ENCODE data around the gene MEIKIN.

Gene MEIKIN

DNA sequence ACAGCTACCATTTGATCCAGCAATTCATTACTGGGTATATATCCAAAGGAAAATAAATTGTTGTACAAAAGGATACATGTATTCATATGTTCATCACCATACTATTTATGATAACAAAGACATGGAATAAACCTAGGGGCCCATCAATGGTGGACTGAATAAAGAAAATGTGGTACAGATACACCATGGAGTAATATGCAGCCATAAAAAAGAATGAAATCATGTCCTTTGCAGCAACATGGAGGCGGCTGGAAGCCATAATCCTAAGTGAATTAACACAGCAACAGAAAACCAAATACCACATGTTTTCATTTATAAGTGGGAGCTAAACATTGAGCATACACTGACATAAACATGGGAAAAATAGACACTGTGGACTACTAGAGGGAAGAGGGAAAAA is 185.8 kb downstream of the MEIKIN start:
- Histone ChIP-seq H3F3A (ENCODE audit: control insufficient read depth, insufficient read depth) (no peaks in the 10 kb centered on the region), H3K79me2 (ENCODE audit: control insufficient read depth, low read length) (peaks cover 100% of the 10 kb centered on the region), H3K4me1 (ENCODE audit: control insufficient read depth, low read length) (peaks cover 28% of the 10 kb centered on the region), H3K9me3 (ENCODE audit: control insufficient read depth, insufficient read depth, low read length) (no peaks in the 10 kb centered on the region), H3K4me2 (ENCODE audit: low read length) (no peak overlapping the region), H3K27ac (ENCODE audit: low read depth, low read length) (no peak overlapping the region), H3K9me2 (replicated peaks; ENCODE audit: control insufficient read depth, low read length) (no peaks in the 10 kb centered on the region), H4K20me1 (ENCODE audit: control insufficient read depth, insufficient read depth, low read depth, low read length) (peaks cover 2% of the 10 kb centered on the region; the same call in 1 of the 2 replicates), H3K36me3 (ENCODE audit: control insufficient read depth, low read length) (no peaks in the 10 kb centered on the region; the same call in 1 of the 2 replicates), H3K4me3 (ENCODE audit: low read length) (no peak overlapping the region), H3K27me3 (ENCODE audit: control insufficient read depth, low read length) (no peaks in the 10 kb centered on the region)
- TF ChIP-seq CTCF (IDR thresholded peaks at IDR 0.05; ENCODE audit: low read depth, low read length, poor library complexity, severe bottlenecking) (no peak), EZH2phosphoT487 (IDR thresholded peaks at IDR 0.05; ENCODE audit: borderline replicate concordance, low read length) (no peak)

- H3K4me1 ChIP-seq (ENCODE audit: control insufficient read depth, low read length), result peaks cover 28% of the 10 kb centered on the region
- peak overlapping the region; percentile 30; the same call in 1 of the 2 replicates for H3K4me2 ChIP-seq (ENCODE audit: low read length)
Measured at GRCh38 chr5:131758520-131758900, 187.0 kb downstream of the MEIKIN start.

GRCh38 chr5:131757830-131758519 is 187.5 kb downstream of the MEIKIN start:
- H3K4me1 ChIP-seq (ENCODE audit: control insufficient read depth, low read length), result peaks cover 28% of the 10 kb centered on the region
- H3K79me2 ChIP-seq (ENCODE audit: control insufficient read depth, low read length), result peaks cover 98% of the 10 kb centered on the region
- no peak overlapping the region for H3K4me2 ChIP-seq (ENCODE audit: low read length)

More at GRCh38 chr5:131758520-131758900, 187.0 kb downstream of the MEIKIN start:
- no peaks in the 10 kb centered on the region for H3K27me3 ChIP-seq (ENCODE audit: control insufficient read depth, low read length)
- H3K9me3 ChIP-seq (ENCODE audit: control insufficient read depth, insufficient read depth, low read length), result no peaks in the 10 kb centered on the region
- H3K9me2 ChIP-seq (replicated peaks; ENCODE audit: control insufficient read depth, low read length), result no peaks in the 10 kb centered on the region
- no peak overlapping the region for H3K27ac ChIP-seq (ENCODE audit: low read depth, low read length)
- H3K4me3 ChIP-seq (ENCODE audit: low read length), result no peak overlapping the region
- H4K20me1 ChIP-seq (ENCODE audit: control insufficient read depth, insufficient read depth, low read depth, low read length), result peaks cover 2% of the 10 kb centered on the region; the same call in 1 of the 2 replicates
- H3K79me2 ChIP-seq (ENCODE audit: control insufficient read depth, low read length), result peaks cover 98% of the 10 kb centered on the region
- no peaks in the 10 kb centered on the region for H3F3A ChIP-seq (ENCODE audit: control insufficient read depth, insufficient read depth)
- no peak for TF ChIP-seq EZH2phosphoT487 (IDR thresholded peaks at IDR 0.05; ENCODE audit: borderline replicate concordance, low read length)
- TF ChIP-seq CTCF (IDR thresholded peaks at IDR 0.05; ENCODE audit: low read depth, low read length, poor library complexity, severe bottlenecking), result no peak
- no peaks in the 10 kb centered on the region; the same call in 1 of the 2 replicates for H3K36me3 ChIP-seq (ENCODE audit: control insufficient read depth, low read length)

More at GRCh38 chr5:131757830-131758519, 187.5 kb downstream of the MEIKIN start:
- H3K27me3 ChIP-seq (ENCODE audit: control insufficient read depth, low read length), result no peaks in the 10 kb centered on the region
- no peak for TF ChIP-seq CTCF (IDR thresholded peaks at IDR 0.05; ENCODE audit: low read depth, low read length, poor library complexity, severe bottlenecking)
- TF ChIP-seq EZH2phosphoT487 (IDR thresholded peaks at IDR 0.05; ENCODE audit: borderline replicate concordance, low read length), result no peak
- no peak overlapping the region for H3K27ac ChIP-seq (ENCODE audit: low read depth, low read length)
- no peaks in the 10 kb centered on the region for H3K9me3 ChIP-seq (ENCODE audit: control insufficient read depth, insufficient read depth, low read length)
- no peaks in the 10 kb centered on the region; the same call in 1 of the 2 replicates for H3K36me3 ChIP-seq (ENCODE audit: control insufficient read depth, low read length)
- H3K4me3 ChIP-seq (ENCODE audit: low read length), result no peak overlapping the region
- H3K9me2 ChIP-seq (replicated peaks; ENCODE audit: control insufficient read depth, low read length), result no peaks in the 10 kb centered on the region
- H3F3A ChIP-seq (ENCODE audit: control insufficient read depth, insufficient read depth), result no peaks in the 10 kb centered on the region
- H4K20me1 ChIP-seq (ENCODE audit: control insufficient read depth, insufficient read depth, low read depth, low read length), result peaks cover 2% of the 10 kb centered on the region; the same call in 1 of the 2 replicates
